HepG2 (cell line): ENCODE results near the gene ITGB1. TPM values are rescaled to one million over a fixed set of nuclear protein-coding genes. Genes with fewer than 3 reads are reported as not detected.

Experiments used
- BRCA1 ChIP-seq: sonication (generic); formaldehyde crosslinking; IDR thresholded peaks from 2 replicates; pipeline ENCODE4 v1.4.0; 2020; ENCODE audit warnings: missing genetic modification reagents
- EED ChIP-seq: sonication (generic); formaldehyde crosslinking; IDR thresholded peaks from 2 replicates; pipeline ENCODE4 v1.5.0; 2020; ENCODE audit warnings: mild to moderate bottlenecking, missing genetic modification reagents
- FOXK1 ChIP-seq: sonication (generic); formaldehyde crosslinking; IDR thresholded peaks from 2 replicates; pipeline ENCODE4 v1.4.0; 2020; ENCODE audit warnings: low read depth, missing genetic modification reagents, borderline replicate concordance
- FOXP1 ChIP-seq, 2 experiments: fragments of 450-650 bp in 1 of 2; IDR thresholded peaks; 2 replicates each; pipeline ENCODE4 v1.6.1; 2017 to 2018; ENCODE audit warnings: antibody characterized with exemption in 1 of 2
- GATAD1 ChIP-seq: IDR thresholded peaks from 2 replicates; pipeline ENCODE4 v1.6.1; 2016; ENCODE audit warnings: missing genetic modification reagents, missing compliant biosample characterization
- HDAC1 ChIP-seq: sonication (generic); formaldehyde crosslinking; IDR thresholded peaks from 2 replicates; pipeline ENCODE4 v1.5.1; 2020; ENCODE audit warnings: mild to moderate bottlenecking, missing genetic modification reagents
- HOXA9 ChIP-seq: sonication (generic); formaldehyde crosslinking; IDR thresholded peaks from 2 replicates; pipeline ENCODE4 v1.8.1; 2022; ENCODE audit warnings: missing genetic modification reagents, mild to moderate bottlenecking, moderate library complexity, borderline replicate concordance
- IKZF4 ChIP-seq: sonication (generic); formaldehyde crosslinking; IDR thresholded peaks from 2 replicates; pipeline ENCODE4 v1.5.1; 2020; ENCODE audit warnings: borderline replicate concordance, mild to moderate bottlenecking, low read depth, missing genetic modification reagents; ENCODE audit errors: not compliant biosample characterization
- KLF12 ChIP-seq: sonication (generic); formaldehyde crosslinking; IDR thresholded peaks from 2 replicates; pipeline ENCODE4 v1.4.0; 2020; ENCODE audit warnings: missing genetic modification reagents, borderline replicate concordance
- MYC ChIP-seq: sonication (generic); formaldehyde crosslinking; IDR thresholded peaks from 2 replicates; pipeline ENCODE4 v1.9.0; 2021; ENCODE audit warnings: missing genetic modification reagents, borderline replicate concordance
- NCOA2 ChIP-seq: sonication (generic); formaldehyde crosslinking; IDR thresholded peaks from 2 replicates; pipeline ENCODE4 v1.8.0; 2022; ENCODE audit warnings: inconsistent platforms
- WIZ ChIP-seq: sonication (generic); formaldehyde crosslinking; IDR thresholded peaks from 2 replicates; pipeline ENCODE4 v1.5.1; 2020; ENCODE audit warnings: mild to moderate bottlenecking, missing genetic modification reagents
- ZBTB7A ChIP-seq: sonication (generic); formaldehyde crosslinking; IDR thresholded peaks from 2 replicates; pipeline ENCODE4 v1.8.0; 2022; ENCODE audit warnings: mild to moderate bottlenecking, missing genetic modification reagents
- ZFX ChIP-seq: sonication (generic); formaldehyde crosslinking; IDR thresholded peaks from 2 replicates; pipeline ENCODE4 v1.4.0; 2020; ENCODE audit warnings: mild to moderate bottlenecking, low read depth, missing genetic modification reagents, moderate library complexity
- ZNF441 ChIP-seq: sonication (generic); formaldehyde crosslinking; IDR thresholded peaks from 2 replicates; pipeline ENCODE4 v1.7.0; 2021; ENCODE audit warnings: missing genetic modification reagents, borderline replicate concordance
- ZNF496 ChIP-seq: sonication (generic); formaldehyde crosslinking; IDR thresholded peaks from 2 replicates; pipeline ENCODE4 v1.8.1; 2023; ENCODE audit warnings: mild to moderate bottlenecking, moderate library complexity, missing genetic modification reagents; ENCODE audit not compliant: insufficient replicate concordance
- ZNF501 ChIP-seq: sonication (generic); formaldehyde crosslinking; IDR thresholded peaks from 2 replicates; pipeline ENCODE4 v1.5.1; 2020; ENCODE audit warnings: mild to moderate bottlenecking, moderate library complexity, missing genetic modification reagents
- ZNF619 ChIP-seq: sonication (generic); formaldehyde crosslinking; IDR thresholded peaks from 2 replicates; pipeline ENCODE4 v1.4.0; 2020; ENCODE audit warnings: mild to moderate bottlenecking, missing genetic modification reagents
- ZNF747 ChIP-seq: sonication (generic); formaldehyde crosslinking; IDR thresholded peaks from 2 replicates; pipeline ENCODE4 v1.8.1; 2023; ENCODE audit warnings: missing genetic modification reagents, mild to moderate bottlenecking, borderline replicate concordance
- ZSCAN29 ChIP-seq: sonication (generic); formaldehyde crosslinking; conservative IDR thresholded peaks from 2 replicates; pipeline ENCODE4 v1.4.0; 2020; ENCODE audit warnings: mild to moderate bottlenecking, missing genetic modification reagents
- polyA plus RNA-seq, 8 experiments: library from polyadenylated mRNA; depleted of rRNA in 3 of 8; stranded (reverse) in 7 of 8; unstranded in 1 of 8; fragments of >200 nt; fragmentation: Illumina TruSeq in 4 of 8; extraction: Trizol in 4 of 8; gene quantifications; 2 replicates each; pipeline versions ENCODE4 v1.2.1 to v1.2.3, GENCODE V29; 2011 to 2016; ENCODE audit warnings: low read depth in 4 of 8, missing spikeins in 1 of 8, mixed read lengths in 1 of 8; ENCODE audit not compliant: insufficient read depth in 1 of 8
- total RNA-seq, 5 experiments: library from RNA; depleted of rRNA; stranded (reverse); fragments of >200 nt; fragmentation: Illumina TruSeq; extraction: Trizol; gene quantifications; 2 replicates each; pipeline ENCODE4 v1.2.3, GENCODE V29; 2016; ENCODE audit warnings: low read depth in 1 of 5
- TF ChIP-seq, protein P1 (sequence below): IDR thresholded peaks from 2 replicates; pipeline ENCODE4 v1.6.1; 2016; ENCODE audit warnings: low read depth, borderline replicate concordance
- TF ChIP-seq, protein P2 (sequence below): IDR thresholded peaks from 2 replicates; pipeline ENCODE4 v1.6.1; 2016; ENCODE audit warnings: low read depth, control low read depth
- TF ChIP-seq, protein P3 (sequence below): sonication (generic); formaldehyde crosslinking; IDR thresholded peaks from 2 replicates; pipeline ENCODE4 v1.4.0; 2020; ENCODE audit warnings: missing genetic modification reagents

The ITGB1 gene
- total and polyA plus RNA-seq, 2 of the 13 experiments (the other 11 are each of a cell fraction or from before 2014, with no cell fraction given), result 190 to 204 TPM

DNA sequence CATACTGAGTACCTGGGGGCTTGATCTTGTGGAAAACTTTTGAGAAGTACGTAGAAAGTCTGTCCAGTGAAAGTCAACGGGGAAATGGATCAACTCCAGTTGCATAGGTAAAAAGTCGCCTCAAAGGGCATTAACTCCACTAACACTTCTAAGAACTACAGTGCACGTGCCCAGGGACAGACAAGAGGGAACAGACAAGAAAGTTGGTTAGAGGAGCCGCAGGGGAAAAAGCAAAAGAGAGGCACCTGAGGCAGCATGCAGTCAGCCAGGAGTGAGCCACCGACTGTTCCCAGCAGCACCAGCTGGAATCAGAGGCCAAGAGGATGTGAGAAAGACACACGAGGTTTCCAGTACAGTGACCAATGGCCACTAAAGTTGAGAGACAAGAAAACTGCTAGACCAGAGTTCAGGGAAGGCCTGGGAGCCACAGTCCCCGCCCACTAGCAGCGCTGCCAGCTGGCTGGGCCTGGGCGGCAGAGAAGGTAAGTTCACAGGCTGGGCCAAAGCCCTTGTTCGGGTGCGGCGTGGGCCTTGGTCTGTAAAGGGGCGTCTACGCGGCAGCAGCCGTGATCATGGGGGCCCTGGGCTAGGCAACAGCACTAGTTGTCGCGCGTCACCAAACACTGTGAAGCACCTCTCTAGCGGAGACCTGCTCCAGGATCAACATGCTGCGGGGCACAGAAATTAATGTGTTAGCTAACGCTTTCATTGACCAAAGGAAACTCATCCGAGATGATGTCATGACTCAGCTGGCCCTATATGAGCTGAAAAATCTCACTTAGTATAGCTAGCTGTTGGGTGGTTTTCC, 14.0 kb downstream of the ITGB1 start (continued):
- TF ChIP-seq ZNF441 (CRISPR knock-in tag) (peak; percentile 77; the same call in 1 of the 2 replicates), KLF12 (CRISPR knock-in tag) (no peak), ZNF496 (no peak), ZNF619 (CRISPR knock-in tag) (0 out of 2 replicates have a peak, but pooled peaks have one; percentile 31), BRCA1 (no peak), NCOA2 (CRISPR knock-in tag) (0 out of 2 replicates have a peak, but pooled peaks have one; percentile 36), ZNF501 (CRISPR knock-in tag) (peak; percentile 76), FOXK1 (CRISPR knock-in tag) (no peak), MYC (CRISPR knock-in tag) (peak; percentile 67; the same call in 1 of the 2 replicates), FOXP1 (IDR thresholded peaks at IDR 0.05) (no peak), FOXP1 (CRISPR knock-in tag; IDR thresholded peaks at IDR 0.05) (peak; percentile 24; the same call in 1 of the 2 replicates), GATAD1 (CRISPR knock-in tag) (peak; percentile 50; the same call in 1 of the 2 replicates), ZFX (peak; percentile 95), WIZ (0 out of 2 replicates have a peak, but pooled peaks have one; percentile 1), HDAC1 (peak; percentile 80), ZSCAN29 (CRISPR knock-in tag) (peak; percentile 96), HOXA9 (CRISPR knock-in tag) (no peak), ZNF747 (CRISPR knock-in tag) (0 out of 2 replicates have a peak, but pooled peaks have one; percentile 26), EED (0 out of 2 replicates have a peak, but pooled peaks have one; percentile 51), IKZF4 (CRISPR knock-in tag) (peak; percentile 75), ZBTB7A (CRISPR knock-in tag) (no peak)
- TF ChIP-seq, protein P1, sequence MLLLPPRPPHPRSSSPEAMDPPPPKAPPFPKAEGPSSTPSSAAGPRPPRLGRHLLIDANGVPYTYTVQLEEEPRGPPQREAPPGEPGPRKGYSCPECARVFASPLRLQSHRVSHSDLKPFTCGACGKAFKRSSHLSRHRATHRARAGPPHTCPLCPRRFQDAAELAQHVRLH, result peak; percentile 60; the same call in 1 of the 2 replicates
- TF ChIP-seq, protein P2, sequence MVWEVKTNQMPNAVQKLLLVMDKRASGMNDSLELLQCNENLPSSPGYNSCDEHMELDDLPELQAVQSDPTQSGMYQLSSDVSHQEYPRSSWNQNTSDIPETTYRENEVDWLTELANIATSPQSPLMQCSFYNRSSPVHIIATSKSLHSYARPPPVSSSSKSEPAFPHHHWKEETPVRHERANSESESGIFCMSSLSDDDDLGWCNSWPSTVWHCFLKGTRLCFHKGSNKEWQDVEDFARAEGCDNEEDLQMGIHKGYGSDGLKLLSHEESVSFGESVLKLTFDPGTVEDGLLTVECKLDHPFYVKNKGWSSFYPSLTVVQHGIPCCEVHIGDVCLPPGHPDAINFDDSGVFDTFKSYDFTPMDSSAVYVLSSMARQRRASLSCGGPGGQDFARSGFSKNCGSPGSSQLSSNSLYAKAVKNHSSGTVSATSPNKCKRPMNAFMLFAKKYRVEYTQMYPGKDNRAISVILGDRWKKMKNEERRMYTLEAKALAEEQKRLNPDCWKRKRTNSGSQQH (CRISPR knock-in tag), result peak; percentile 65; the same call in 1 of the 2 replicates
- TF ChIP-seq, protein P3, sequence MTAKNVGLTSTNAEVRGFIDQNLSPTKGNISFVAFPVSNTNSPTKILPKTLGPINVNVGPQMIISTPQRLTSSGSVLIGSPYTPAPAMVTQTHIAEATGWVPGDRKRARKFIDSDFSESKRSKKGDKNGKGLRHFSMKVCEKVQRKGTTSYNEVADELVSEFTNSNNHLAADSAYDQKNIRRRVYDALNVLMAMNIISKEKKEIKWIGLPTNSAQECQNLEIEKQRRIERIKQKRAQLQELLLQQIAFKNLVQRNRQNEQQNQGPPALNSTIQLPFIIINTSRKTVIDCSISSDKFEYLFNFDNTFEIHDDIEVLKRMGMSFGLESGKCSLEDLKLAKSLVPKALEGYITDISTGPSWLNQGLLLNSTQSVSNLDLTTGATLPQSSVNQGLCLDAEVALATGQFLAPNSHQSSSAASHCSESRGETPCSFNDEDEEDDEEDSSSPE, result peak; percentile 58; the same call in 1 of the 2 replicates
